Adrenal gland (tissue), 12 donors: ENCODE measurements around the gene MYOM1. TPM values are rescaled to one million over a fixed set of nuclear protein-coding genes. Genes with fewer than 3 reads are reported as not detected.

ENCODE experiments used
- DNase-seq, 7 donors: peaks; one replicate each; pipeline ENCODE4 v3.0.0-alpha.2; 2019 to 2020
- H3K27ac ChIP-seq, 5 donors: fragments of 200-600 bp; sonication (generic) in 4 of 5; 1 replicate in 3 of 5; 2 replicates in 2 of 5; pipeline versions ENCODE4 v1.5.1 to v1.8.0; 2016 to 2020; ENCODE audit warnings: mild to moderate bottlenecking in 1 of 5
- H3K27me3 ChIP-seq: fragments of 200-600 bp; 2 replicates; pipeline ENCODE4 v1.8.0; 2021
- H3K36me3 ChIP-seq, 2 donors: fragments of 200-600 bp; replicated peaks in 1 of 2; 1 replicate in 1 of 2; 2 replicates in 1 of 2; pipeline versions ENCODE4 v1.5.1 to v1.8.0; 2018 to 2022
- H3K4me1 ChIP-seq, 2 donors: fragments of 200-600 bp; replicated peaks in 1 of 2; 1 replicate in 1 of 2; 2 replicates in 1 of 2; pipeline versions ENCODE4 v1.5.1 to v1.8.0; 2018 to 2021
- H3K4me3 ChIP-seq, 4 donors: fragments of 200-600 bp; sonication (generic) in 3 of 4; one replicate each; pipeline ENCODE4 v1.5.1; 2016 to 2018
- H3K9me3 ChIP-seq, 3 donors: fragments of 200-600 bp; sonication (generic) in 1 of 3; replicated peaks in 1 of 3; 1 replicate in 2 of 3; 2 replicates in 1 of 3; pipeline versions ENCODE4 v1.5.1 to v1.8.0; 2016 to 2021
- POLR2A ChIP-seq, 2 donors: fragments of 450-650 bp; IDR thresholded peaks; one replicate each; pipeline ENCODE4 v1.6.1; 2017; ENCODE audit warnings: antibody characterized with exemption in 2 of 2, mild to moderate bottlenecking in 2 of 2, moderate library complexity in 1 of 2
- WGBS, 4 donors: extraction: QIAGEN DNeasy Blood & Tissue Kit in 2 of 4; methylation state at CpG; one replicate each; pipeline versions ENCODE4 v1.1.5 to v1.1.7; 2013 to 2017; 5-methylcytosine and 5-hydroxymethylcytosine counted together
- intact Hi-C, 2 donors: fragments of 100-400 bp; cut with DNase I; formaldehyde crosslinking; loops; one replicate each; pipeline versions ENCODE4 v1.14.1 to v1.15.0; 2022 to 2023
- polyA plus RNA-seq, 3 donors: library from polyadenylated mRNA; stranded (reverse); fragments of 200-250 nt in 2 of 3; fragments of 350-450 nt in 1 of 3; fragmentation: Illumina TruSeq in 1 of 3; extraction: RNeasy Lipid Tissue Mini Kit (QIAGEN cat#74804) in 1 of 3; gene quantifications; one replicate each; pipeline ENCODE4 v1.2.3, GENCODE V29; 2013 to 2014
- total RNA-seq, 9 donors: library from RNA; depleted of rRNA in 4 of 9; stranded (reverse); fragments of >200 nt in 4 of 9; fragments of 120-200 nt in 1 of 9; fragmentation: NEBNext Ultra II Directional in 1 of 9; extraction: Animal tissue kit (Norgen Biotek cat#: 25700) in 1 of 9; gene quantifications; one replicate each; pipeline versions ENCODE4 v1.1.0 to v1.2.4, GENCODE V29; 2013 to 2023
- TF ChIP-seq, protein P1 (sequence below), 6 experiments: fragments of 450-650 bp in 4 of 6; fragments of 200-600 bp in 2 of 6; sonication (generic) in 1 of 6; IDR thresholded peaks; 1 replicate in 5 of 6; 2 replicates in 1 of 6; pipeline versions ENCODE4 v1.5.1 to v1.8.0; 2016 to 2021; ENCODE audit warnings: antibody characterized with exemption in 6 of 6, mild to moderate bottlenecking in 2 of 6, moderate library complexity in 1 of 6
- donor health status: healthy with polysubstance abuse.
- donor health status: Bipolar disorder and iron deficiency.
- donor health status: DM: yes; HTN: yes; CAD: no.
- donor health status: DM: no; HTN: no; CAD: no.
- donor health status: DM: no; HTN: no; CAD: no.
- donor health status: DM: yes; HTN: yes; CAD: no.

The MYOM1 gene
- total and polyA plus RNA-seq, 12 donors, result 1.3 to 70.0 (median 2.9) TPM

- intact Hi-C loops, result loop anchor here (10.0 kb wide), 2 partner anchors 62 to 192 kb away; partner anchors contain the start of gene TGIF1 (in 1 of the 2)
- 0% methylated on average over 15 to 69 of the region's 69 CpGs for WGBS, 4 donors
- H3K36me3 ChIP-seq, result peaks cover 0 to 10% of the 10 kb centered on the region in 2 donors
- H3K4me3 ChIP-seq, result peak overlapping the region; percentile 73 to 95 (median 85)
- H3K9me3 ChIP-seq, result no peaks in the 10 kb centered on the region
- H3K4me1 ChIP-seq, result peaks cover 42 to 55% of the 10 kb centered on the region in 2 donors
- peak in 3 of 7 donors; percentile 36 to 39 (median 39) for DNase-seq
- no peaks in the 10 kb centered on the region for H3K27me3 ChIP-seq
- peak; percentile 32 to 69 for TF ChIP-seq POLR2A (IDR thresholded peaks at IDR 0.05)
- TF ChIP-seq, protein P1, sequence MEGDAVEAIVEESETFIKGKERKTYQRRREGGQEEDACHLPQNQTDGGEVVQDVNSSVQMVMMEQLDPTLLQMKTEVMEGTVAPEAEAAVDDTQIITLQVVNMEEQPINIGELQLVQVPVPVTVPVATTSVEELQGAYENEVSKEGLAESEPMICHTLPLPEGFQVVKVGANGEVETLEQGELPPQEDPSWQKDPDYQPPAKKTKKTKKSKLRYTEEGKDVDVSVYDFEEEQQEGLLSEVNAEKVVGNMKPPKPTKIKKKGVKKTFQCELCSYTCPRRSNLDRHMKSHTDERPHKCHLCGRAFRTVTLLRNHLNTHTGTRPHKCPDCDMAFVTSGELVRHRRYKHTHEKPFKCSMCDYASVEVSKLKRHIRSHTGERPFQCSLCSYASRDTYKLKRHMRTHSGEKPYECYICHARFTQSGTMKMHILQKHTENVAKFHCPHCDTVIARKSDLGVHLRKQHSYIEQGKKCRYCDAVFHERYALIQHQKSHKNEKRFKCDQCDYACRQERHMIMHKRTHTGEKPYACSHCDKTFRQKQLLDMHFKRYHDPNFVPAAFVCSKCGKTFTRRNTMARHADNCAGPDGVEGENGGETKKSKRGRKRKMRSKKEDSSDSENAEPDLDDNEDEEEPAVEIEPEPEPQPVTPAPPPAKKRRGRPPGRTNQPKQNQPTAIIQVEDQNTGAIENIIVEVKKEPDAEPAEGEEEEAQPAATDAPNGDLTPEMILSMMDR (IDR thresholded peaks at IDR 0.05), result no peak
- H3K27ac ChIP-seq, result peak overlapping the region; percentile 82 to 98 (median 98)
Measured at GRCh38 chr18:3262234-3263131, 42.7 kb upstream of the MYOM1 start.

DNA sequence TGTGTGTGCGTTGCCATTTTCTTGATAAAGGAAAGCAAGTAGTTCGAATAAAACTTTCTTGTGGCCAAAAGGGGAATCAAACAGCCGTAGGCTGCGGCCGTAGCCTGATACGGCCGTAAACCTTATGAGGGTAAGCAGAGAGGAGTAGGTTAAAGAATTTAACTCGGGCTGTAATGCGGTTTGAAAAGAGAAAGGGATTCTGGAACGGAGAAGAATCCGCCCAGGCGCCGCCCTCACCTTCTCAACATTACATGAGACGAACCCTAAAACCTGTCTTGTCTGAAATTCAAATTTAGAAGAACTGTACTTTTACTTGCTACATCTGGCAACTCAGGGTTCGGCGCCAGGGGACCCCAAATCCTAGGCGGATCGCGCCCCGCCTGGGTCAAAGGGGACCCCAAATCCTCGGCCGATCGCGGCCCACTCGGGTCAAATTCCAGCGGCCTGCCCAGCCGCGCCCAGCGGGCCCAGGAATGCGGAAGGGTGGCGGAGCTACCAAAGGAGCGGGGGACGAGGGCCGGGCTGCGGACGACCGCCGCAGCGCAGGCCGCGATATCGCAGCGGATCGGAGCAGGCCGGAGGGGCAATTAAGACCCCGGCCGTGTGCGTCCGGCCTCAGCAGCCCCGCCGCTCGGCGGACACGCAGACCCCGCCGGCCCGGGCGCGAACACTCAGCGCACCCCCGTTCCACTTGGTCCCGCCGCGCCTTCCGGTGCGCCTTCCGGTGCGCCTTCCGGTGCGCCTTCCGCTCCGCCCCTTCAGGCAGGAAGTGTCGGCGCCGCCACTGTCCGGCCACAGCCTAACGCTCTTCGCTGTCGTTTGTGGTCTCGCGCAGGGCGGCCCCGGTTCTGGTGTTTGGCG lies 41.8 kb upstream of the MYOM1 start, which contains the start of gene MYL12B:
MYL12B (plus strand) TSS at position 761 of the 861 bp plus-strand sequence. CDS start 10,766 bp downstream, outside the sequence.
- peaks cover 0 to 17% of the 10 kb centered on the region in 2 donors for H3K36me3 ChIP-seq
- H3K4me3 ChIP-seq, result peak within 1 kb of the TSS; percentile 73 to 95 (median 85)
- H3K4me1 ChIP-seq, result peaks cover 44 to 55% of the 10 kb centered on the region in 2 donors
- H3K27me3 ChIP-seq, result no peaks in the 10 kb centered on the region
- intact Hi-C loops, result loop anchor here (10.0 kb wide), 2 partner anchors 63 to 193 kb away; partner anchors contain the start of gene TGIF1 (in 1 of the 2)
- TF ChIP-seq, protein P1 (IDR thresholded peaks at IDR 0.05), result peak in 3 of 6 experiments; percentile 8 to 25 (median 23)
- peak; percentile 74 to 80 for TF ChIP-seq POLR2A (IDR thresholded peaks at IDR 0.05)
- 0 to 1% (median 0%) methylated on average over 23 to 84 of the region's 84 CpGs for WGBS, 4 donors
- DNase-seq, result peak; percentile 73 to 84 (median 81)
- H3K9me3 ChIP-seq, result no peaks in the 10 kb centered on the region
- peak within 1 kb of the TSS; percentile 82 to 98 (median 98) for H3K27ac ChIP-seq

DNA sequence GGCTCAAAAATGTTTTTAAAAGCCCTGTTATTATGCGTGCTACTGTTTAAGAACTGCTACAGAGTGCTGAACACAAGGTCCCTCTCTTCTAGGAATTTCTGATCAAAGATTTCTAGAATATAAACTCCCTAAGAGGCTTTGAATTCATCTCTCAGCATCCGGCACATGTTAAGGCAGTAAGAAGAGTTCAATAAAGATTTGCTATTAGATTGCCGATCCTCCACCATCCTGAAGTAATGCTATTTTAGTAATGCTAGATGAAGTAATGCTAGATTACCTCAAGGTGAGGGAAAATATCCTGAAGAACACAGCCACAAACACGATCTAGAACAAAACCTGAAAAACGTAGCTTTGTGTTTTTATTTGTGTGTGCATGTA lies 41.2 kb upstream of the MYOM1 start:
- peaks cover 41 to 54% of the 10 kb centered on the region in 2 donors for H3K4me1 ChIP-seq
- H3K4me3 ChIP-seq, result peak overlapping the region; percentile 19 to 95 (median 85)
- intact Hi-C loops, result loop anchor here (10.0 kb wide), 2 partner anchors 64 to 194 kb away; partner anchors contain the start of gene TGIF1 (in 1 of the 2)
- H3K9me3 ChIP-seq, result no peaks in the 10 kb centered on the region
- WGBS, 4 donors, result 17 to 25% (median 20%) methylated on average over 5 of the region's 5 CpGs
- TF ChIP-seq POLR2A (IDR thresholded peaks at IDR 0.05), result no peak
- TF ChIP-seq, protein P1 (IDR thresholded peaks at IDR 0.05), result no peak
- no peak for DNase-seq
- peak overlapping the region; percentile 82 to 98 (median 98) for H3K27ac ChIP-seq
- no peaks in the 10 kb centered on the region for H3K27me3 ChIP-seq
- H3K36me3 ChIP-seq, result peaks cover 0 to 23% of the 10 kb centered on the region in 2 donors
